GM18526 (cell line): ENCODE data around the gene SSNA1.

ENCODE experiments used
- POLR2A ChIP-seq: IDR thresholded peaks from 3 replicates; pipeline ENCODE4 v1.6.1; 2011; ENCODE audit not compliant: insufficient read length; ENCODE audit errors: extremely low read depth

SSNA1 gene

GRCh38 chr9:137170486-137171148, 17.9 kb upstream of the SSNA1 start:
- no peak for TF ChIP-seq POLR2A

GRCh38 chr9:137171149-137171900, 17.2 kb upstream of the SSNA1 start:
- TF ChIP-seq POLR2A: no peak

GRCh38 chr9:137172901-137173795, 15.3 kb upstream of the SSNA1 start:
- TF ChIP-seq POLR2A: no peak

GRCh38 chr9:137173796-137174664, 14.4 kb upstream of the SSNA1 start:
- TF ChIP-seq POLR2A: peak; percentile 17

GRCh38 chr9:137174722-137175293, 13.7 kb upstream of the SSNA1 start:
- no peak for TF ChIP-seq POLR2A

GRCh38 chr9:137175345-137175961, 13.0 kb upstream of the SSNA1 start:
- TF ChIP-seq POLR2A: no peak

GRCh38 chr9:137176302-137177182, 11.9 kb upstream of the SSNA1 start:
- TF ChIP-seq POLR2A: no peak

GRCh38 chr9:137178201-137178938, 10.1 kb upstream of the SSNA1 start:
- no peak for TF ChIP-seq POLR2A

- no peak for TF ChIP-seq POLR2A
Measured at GRCh38 chr9:137178939-137179630, 9.4 kb upstream of the SSNA1 start.

- no peak for TF ChIP-seq POLR2A
Measured at GRCh38 chr9:137179761-137180160, 8.7 kb upstream of the SSNA1 start.

- TF ChIP-seq POLR2A: no peak
Measured at GRCh38 chr9:137180491-137180890, 8.0 kb upstream of the SSNA1 start.

GRCh38 chr9:137181680-137182079, 6.8 kb upstream of the SSNA1 start:
- no peak for TF ChIP-seq POLR2A
